ENCODE results near the gene CIROP. TPM values are rescaled to one million over a fixed set of nuclear protein-coding genes. Genes with fewer than 3 reads are reported as not detected.

Gene CIROP
- total RNA-seq, 1 donor, result not detected

DNA sequence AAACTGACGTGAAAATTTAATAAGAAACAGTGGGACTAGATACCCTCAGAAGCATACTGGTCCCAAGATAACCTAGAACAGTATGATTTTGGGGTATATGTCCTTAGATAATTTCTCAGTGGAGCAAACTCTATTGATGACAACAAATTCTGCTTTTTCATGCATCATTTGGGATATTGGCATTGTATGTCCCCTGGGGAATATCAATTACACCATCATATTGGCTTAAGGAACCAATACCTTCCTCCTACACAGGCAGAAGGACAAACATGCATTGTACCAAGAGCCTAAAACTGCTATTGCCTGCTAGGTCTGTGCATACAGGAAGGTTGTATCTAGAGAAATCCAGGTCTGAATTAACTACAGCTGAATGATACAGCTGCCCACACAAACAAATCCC lies 29.9 kb downstream of the CIROP start:
- Histone ChIP-seq H3K9me3 (ENCODE audit: low read depth, low read length) (no peaks in the 10 kb centered on the region), H3K27me3 (ENCODE audit: insufficient read depth, low read length) (no peaks in the 10 kb centered on the region), H3K4me3 (ENCODE audit: low read length) (no peak overlapping the region), H3K4me1 (ENCODE audit: insufficient read depth, low read length) (peaks cover 42% of the 10 kb centered on the region)

DNA sequence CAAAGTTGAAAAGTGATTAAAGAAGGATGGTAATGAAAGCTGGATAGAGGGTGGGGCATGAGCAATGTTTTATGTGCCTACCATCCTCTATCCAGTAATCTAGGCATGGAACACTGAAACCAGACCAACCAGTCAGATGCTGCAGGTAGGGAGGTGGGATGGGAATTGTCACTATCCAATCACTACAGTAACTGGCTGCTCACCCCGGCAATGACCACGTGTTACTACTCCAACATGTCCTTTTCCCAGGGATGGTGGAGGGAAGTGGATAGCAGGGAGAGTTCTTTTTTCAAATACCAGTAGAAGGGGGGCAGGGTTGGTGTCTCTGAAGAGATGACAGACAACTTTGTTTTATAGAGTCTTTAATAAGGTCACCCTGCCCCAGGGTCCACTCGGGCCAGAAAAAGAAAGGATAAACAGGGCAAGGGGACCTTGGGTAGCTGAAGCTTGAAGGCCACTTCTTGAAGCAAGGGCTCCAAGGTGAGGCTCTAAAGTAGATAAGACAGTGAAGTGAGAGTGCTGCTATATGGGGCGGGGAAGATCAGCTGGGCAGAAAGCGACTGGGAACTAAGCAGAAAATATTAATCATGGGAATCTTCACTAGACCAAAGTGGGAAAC lies 32.8 kb downstream of the CIROP start:
- H3K9me3 ChIP-seq (ENCODE audit: low read depth, low read length), result no peaks in the 10 kb centered on the region
- H3K4me3 ChIP-seq (ENCODE audit: low read length), result no peak overlapping the region
- peaks cover 38% of the 10 kb centered on the region for H3K4me1 ChIP-seq (ENCODE audit: insufficient read depth, low read length)
- H3K27me3 ChIP-seq (ENCODE audit: insufficient read depth, low read length), result no peaks in the 10 kb centered on the region

DNA sequence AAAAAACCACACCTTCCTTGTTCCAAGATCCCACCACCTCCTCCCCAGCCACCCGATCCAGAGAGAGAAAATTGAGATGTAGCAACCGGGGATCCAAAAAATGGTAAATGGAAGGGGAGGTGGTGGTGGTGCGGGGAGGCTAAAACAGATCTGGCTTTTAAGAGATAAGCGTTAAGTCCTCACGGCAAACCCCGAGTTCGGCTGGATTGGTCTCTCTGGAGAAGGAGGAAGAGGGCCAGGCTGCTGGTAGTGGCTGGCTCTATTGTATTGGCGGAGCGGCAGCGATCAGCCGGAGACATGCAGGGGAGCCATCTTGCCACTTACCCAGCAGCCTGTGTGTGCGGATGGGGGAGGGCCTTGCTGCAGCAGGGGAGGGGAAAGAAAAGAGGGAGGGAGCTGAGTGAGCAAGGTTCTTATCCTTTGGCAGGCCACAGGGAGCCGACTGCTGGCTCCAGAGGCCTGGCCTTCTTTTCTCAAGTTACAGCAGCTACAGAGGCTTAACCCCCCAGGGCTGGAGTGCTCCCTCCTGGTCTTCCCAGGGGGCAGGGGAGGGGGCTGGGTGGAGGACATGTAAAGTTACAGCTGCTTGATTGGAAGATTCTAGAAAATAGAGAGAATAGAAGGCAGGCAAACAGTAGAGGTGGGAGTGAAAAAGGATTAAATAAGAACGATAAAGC lies 33.4 kb downstream of the CIROP start:
- H3K4me3 ChIP-seq (ENCODE audit: low read length), result peak overlapping the region; percentile 58
- no peaks in the 10 kb centered on the region for H3K9me3 ChIP-seq (ENCODE audit: low read depth, low read length)

DNA sequence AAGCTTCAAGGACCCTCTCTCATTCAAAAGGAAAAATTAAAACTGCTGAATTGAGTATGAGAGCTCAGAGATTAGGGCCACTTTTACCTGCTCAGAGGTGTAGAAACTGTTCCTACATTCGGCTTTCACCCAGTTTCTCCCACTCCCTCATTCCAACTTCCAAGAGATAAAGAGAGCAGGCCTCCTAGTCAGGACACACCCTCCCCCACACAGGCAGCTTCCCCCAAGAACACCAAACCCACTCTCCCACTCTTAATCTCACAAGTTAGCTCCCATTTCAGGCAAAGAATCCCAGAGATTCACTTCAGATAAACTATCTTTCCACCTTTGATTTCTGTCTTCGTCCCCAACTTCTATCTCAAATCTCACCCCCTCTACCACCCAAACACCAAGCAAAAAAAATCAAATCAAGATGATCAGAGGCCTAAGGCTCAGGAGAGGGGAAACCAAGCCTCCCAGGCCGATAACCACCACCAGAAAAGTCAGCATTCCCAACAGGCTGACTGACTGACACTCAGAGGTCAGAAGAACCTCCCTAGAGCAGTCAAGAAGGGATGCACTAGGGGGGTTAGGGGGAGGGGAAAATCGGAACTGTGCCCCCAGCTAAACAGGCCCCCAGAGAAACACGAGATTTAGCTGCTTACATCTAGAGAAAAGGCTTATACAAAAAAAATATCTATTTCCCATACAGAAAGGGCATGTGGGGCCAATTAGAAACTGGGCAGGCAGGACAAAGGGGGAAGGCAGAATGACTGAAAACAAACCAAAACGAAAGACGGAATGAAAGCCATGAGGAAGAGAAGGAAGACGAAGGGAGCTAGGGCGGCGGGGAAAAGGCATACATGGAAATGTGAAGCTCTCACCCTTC lies 34.3 kb downstream of the CIROP start:
- H3K27me3 ChIP-seq (ENCODE audit: insufficient read depth, low read length), result no peaks in the 10 kb centered on the region
- peak overlapping the region; percentile 58 for H3K4me3 ChIP-seq (ENCODE audit: low read length)
- no peaks in the 10 kb centered on the region for H3K9me3 ChIP-seq (ENCODE audit: low read depth, low read length)
- peaks cover 38% of the 10 kb centered on the region for H3K4me1 ChIP-seq (ENCODE audit: insufficient read depth, low read length)

More for the DNA sequence above, 33.4 kb downstream of the CIROP start:
- peaks cover 38% of the 10 kb centered on the region for H3K4me1 ChIP-seq (ENCODE audit: insufficient read depth, low read length)
- no peaks in the 10 kb centered on the region for H3K27me3 ChIP-seq (ENCODE audit: insufficient read depth, low read length)

DNA sequence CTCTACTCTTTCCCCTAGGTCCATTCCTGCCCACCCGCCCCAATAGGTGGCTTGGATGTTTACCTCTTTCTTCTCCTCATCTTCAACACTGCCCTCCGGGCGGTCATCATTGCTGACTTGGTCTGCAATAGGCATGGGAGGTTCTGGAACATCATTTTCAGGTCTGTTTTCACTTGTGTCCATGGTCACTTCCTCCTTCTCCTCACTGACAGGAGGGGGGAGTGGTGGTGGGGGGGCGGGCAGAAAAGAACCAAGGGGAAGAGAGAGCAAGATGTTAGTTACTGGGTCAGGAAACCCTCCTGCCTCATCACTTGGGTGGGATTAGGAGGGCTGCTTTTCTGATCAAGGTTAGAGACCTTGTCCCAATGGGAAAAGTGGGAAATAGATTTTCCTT lies 35.4 kb downstream of the CIROP start:
- Histone ChIP-seq H3K4me3 (ENCODE audit: low read length) (no peak overlapping the region), H3K27me3 (ENCODE audit: insufficient read depth, low read length) (no peaks in the 10 kb centered on the region), H3K4me1 (ENCODE audit: insufficient read depth, low read length) (peaks cover 38% of the 10 kb centered on the region), H3K9me3 (ENCODE audit: low read depth, low read length) (no peaks in the 10 kb centered on the region)

DNA sequence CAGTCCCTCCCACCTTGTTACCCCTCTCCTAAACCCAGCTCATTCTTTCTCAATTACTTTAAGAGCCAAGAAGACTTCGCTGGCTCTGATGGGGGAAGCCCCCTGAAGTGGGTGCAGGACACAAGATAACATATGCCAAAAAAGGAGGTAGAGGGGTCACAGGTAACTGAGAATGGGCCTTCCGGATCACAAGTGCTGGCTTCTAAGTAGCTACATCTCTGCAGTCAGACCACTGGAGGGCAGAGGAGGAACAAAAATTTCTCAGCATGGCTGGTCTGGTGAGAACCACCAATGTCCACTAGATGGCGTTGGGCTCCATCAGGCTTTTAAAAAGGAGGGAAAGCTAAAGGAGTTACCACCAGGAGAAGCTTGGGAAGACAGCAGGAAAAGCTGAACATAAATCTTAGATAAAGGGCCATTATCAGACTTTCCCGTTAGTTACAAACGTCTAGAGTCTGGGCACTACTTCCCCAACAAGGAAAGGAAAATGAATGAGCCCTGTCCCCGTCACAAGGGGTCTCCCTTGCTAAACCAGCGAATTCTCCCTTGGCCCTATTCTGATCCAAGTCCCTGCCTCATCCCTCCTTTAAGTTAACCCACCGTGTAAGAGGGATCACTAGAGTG lies 35.9 kb downstream of the CIROP start:
- H3K4me3 ChIP-seq (ENCODE audit: low read length), result no peak overlapping the region
- peaks cover 38% of the 10 kb centered on the region for H3K4me1 ChIP-seq (ENCODE audit: insufficient read depth, low read length)
- no peaks in the 10 kb centered on the region for H3K27me3 ChIP-seq (ENCODE audit: insufficient read depth, low read length)
- no peaks in the 10 kb centered on the region for H3K9me3 ChIP-seq (ENCODE audit: low read depth, low read length)

DNA sequence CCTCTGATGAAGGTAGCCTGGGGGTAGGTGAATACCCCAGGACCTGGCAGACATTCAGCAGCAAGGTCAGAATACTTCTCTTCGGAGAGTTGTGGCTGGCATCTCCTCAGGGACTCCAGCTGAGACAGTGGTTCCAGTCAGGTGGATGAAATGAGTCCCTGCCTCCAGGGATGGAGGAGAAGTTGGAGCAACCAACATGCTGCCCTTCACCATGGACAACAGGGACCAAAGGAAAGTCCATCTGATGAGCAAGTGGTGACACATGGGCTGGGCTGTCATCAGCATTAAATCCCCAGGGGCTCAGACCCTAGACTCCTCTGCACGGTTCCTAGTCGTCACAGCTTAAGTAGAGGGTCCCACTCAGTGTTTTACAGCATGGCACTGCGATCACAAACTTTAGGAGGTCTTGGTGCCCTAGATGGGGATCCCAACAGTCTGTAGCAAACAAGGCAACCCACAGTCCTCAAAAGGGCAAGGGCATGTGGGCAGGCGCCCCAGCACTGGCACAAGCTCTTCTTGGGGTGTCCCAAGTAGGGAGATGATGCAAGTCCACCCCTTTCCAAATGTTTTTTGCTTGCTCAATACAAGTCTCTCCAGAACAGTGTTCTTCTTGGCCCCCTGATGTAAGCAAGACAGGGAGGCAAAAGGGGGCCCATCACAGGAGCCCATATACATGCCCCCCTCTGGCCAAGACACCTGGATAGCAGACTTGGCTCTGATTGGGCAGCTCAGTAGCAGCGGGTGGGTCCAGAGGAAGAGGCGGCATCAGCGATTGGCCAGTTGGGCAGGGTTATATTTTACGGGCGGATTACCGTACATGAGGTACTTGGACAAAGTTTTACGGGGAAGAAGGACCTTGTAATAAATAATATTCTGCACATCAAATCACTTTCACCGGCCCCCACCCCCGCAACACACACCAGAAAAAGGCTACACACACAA lies 36.7 kb downstream of the CIROP start:
- H3K4me3 ChIP-seq (ENCODE audit: low read length), result no peak overlapping the region
- no peaks in the 10 kb centered on the region for H3K27me3 ChIP-seq (ENCODE audit: insufficient read depth, low read length)
- H3K4me1 ChIP-seq (ENCODE audit: insufficient read depth, low read length), result peaks cover 38% of the 10 kb centered on the region
- H3K9me3 ChIP-seq (ENCODE audit: low read depth, low read length), result no peaks in the 10 kb centered on the region

DNA sequence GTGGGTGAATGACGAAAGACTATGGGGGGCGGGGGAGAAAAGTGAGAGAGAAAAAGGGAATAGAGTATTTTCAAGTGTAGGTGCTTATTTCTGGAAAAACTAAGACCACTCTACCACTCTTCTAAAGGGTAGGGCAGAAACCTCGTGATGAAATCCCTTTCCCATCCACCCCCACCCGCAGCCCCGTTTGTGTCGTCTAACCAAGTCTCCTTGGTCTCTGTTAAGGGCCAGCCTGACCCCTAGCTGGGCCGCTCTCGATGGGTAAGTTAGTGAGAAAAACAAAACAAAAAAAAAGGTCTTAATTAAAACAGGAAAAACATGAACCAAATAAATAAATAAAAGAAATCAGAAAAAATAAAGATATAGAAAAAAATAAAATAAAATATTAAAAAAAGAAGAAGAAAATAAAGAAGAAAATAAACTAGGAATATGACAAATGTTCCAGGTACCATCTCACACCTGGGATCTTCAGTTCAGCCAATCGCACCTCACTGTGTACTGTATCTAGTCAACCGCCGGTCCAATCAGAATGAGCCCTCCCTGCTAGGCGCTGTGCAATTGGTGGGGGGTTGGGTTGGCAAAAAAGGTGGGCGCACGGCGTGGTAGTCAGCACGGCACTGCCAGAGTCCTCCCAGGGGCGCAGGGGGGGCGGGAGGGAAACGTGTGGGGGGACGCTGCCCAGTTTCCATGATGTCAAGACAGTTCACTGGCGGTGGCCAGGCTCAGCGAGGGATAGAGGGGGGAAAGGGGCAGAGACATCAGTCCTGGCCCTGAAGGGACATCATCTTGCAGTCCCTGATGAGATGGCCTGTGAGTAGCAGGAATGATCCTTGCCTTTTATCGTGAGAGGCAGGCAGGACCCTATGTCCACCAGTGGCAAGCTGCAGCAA lies 37.7 kb downstream of the CIROP start:
- Histone ChIP-seq H3K4me3 (ENCODE audit: low read length) (no peak overlapping the region), H3K27me3 (ENCODE audit: insufficient read depth, low read length) (no peaks in the 10 kb centered on the region), H3K4me1 (ENCODE audit: insufficient read depth, low read length) (peaks cover 35% of the 10 kb centered on the region), H3K9me3 (ENCODE audit: low read depth, low read length) (no peaks in the 10 kb centered on the region)

DNA sequence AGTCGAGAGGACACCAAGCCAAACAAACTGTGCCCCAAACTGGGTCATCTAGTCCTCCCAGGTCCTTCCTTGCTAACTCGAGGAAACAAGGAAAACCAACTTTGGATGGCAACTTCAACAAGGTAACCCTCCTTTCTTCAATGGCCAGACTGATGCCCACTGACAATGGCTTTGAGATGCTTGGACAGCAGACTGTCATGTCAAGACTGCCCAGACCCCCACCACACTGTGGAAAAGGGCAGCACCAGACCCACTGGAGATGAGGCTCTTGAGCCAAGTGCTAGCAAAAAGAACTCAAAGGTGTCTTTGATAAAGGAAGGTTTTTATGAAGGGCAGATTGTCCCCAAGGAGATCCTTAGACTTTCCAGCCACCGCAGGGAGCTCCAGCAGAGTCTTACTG lies 38.4 kb downstream of the CIROP start:
- no peak overlapping the region for H3K4me3 ChIP-seq (ENCODE audit: low read length)
- H3K4me1 ChIP-seq (ENCODE audit: insufficient read depth, low read length), result peaks cover 28% of the 10 kb centered on the region
- no peaks in the 10 kb centered on the region for H3K9me3 ChIP-seq (ENCODE audit: low read depth, low read length)
- no peaks in the 10 kb centered on the region for H3K27me3 ChIP-seq (ENCODE audit: insufficient read depth, low read length)

DNA sequence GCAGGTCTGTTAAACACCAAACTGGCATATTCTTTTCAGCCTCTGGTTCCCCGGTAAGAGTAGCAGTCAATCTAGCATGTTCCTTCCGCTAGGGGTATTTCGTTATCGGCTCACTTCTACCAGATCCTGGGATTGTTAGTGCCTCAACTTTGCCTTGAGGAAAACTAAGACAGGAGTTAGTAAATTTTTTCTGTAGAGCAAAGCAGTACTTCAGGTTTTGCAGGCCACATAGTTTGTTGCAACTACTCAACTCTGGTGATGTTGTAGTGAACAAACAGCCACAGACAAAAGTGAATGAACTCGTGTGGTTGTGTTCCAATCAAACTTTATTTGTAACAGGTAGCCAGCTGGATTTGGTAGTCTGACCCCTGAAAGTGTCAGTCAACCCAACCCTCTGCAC lies 41.2 kb downstream of the CIROP start:
- H3K4me1 ChIP-seq (ENCODE audit: insufficient read depth, low read length), result peaks cover 4% of the 10 kb centered on the region
- H3K9me3 ChIP-seq (ENCODE audit: low read depth, low read length), result no peaks in the 10 kb centered on the region
- H3K4me3 ChIP-seq (ENCODE audit: low read length), result no peak overlapping the region
- H3K27me3 ChIP-seq (ENCODE audit: insufficient read depth, low read length), result no peaks in the 10 kb centered on the region

DNA sequence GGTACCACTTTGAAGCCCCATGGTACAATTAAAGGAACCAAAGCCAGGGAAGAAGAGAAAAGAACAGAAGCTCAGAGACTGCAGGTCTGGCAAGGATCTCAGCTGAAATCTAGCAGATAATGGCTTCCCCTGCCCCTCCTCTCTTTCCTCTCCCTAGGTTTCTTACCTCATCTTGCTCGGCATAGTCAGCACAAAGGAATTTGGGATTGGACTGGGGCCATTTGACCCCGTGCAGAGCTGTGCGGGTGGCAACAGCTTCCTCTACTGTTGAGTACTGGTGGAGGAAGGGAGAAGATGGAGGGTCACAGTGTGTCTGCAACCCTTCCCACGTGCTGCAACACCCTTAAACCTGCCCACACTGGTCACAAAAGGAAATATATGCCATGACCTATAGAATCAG lies 42.8 kb downstream of the CIROP start:
- Histone ChIP-seq H3K27me3 (ENCODE audit: insufficient read depth, low read length) (no peaks in the 10 kb centered on the region), H3K4me3 (ENCODE audit: low read length) (no peak overlapping the region), H3K4me1 (ENCODE audit: insufficient read depth, low read length) (peaks cover 10% of the 10 kb centered on the region), H3K9me3 (ENCODE audit: low read depth, low read length) (no peaks in the 10 kb centered on the region)

DNA sequence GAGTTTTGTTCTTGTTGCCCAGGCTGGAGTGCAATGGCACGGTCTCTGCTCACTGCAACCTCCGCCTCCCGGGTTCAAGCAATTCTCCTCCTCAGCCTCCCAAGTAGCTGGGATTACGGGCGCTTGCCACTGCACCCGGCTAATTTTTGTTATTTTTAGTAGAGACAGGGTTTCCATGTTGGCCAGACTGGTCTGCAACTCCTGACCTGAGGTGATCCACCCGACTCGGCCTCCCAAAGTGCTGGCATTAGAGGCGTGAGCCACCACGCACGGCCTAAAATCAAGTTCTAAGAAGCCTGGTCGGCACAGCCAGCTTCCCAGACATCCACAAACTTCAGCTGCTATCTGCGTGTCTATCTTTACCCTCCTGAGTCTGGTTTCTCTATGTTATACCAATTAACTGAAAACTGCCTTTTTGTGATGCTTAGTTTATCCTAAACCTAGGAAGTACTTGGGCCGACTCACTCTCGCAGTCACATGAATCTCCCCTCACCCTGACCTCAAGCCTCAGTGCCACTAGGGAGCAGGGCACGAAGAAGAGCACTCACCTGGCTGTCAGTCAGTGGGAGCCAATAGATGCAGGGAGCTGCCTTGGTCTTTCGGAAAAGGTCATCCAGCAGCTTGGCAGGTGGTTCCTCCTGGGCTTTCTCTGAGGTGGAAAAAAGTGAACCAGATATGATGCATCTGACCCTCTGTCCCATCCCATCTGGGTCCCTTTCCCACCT lies 44.1 kb downstream of the CIROP start:
- Histone ChIP-seq H3K4me1 (ENCODE audit: insufficient read depth, low read length) (peaks cover 20% of the 10 kb centered on the region), H3K27me3 (ENCODE audit: insufficient read depth, low read length) (no peaks in the 10 kb centered on the region), H3K4me3 (ENCODE audit: low read length) (no peak overlapping the region), H3K9me3 (ENCODE audit: low read depth, low read length) (no peaks in the 10 kb centered on the region)
